ENCODE measurements around the gene APOA1. TPM values are rescaled to one million over a fixed set of nuclear protein-coding genes. Genes with fewer than 3 reads are reported as not detected.
"Not testable (repeated sequence)": the region's sequence is repeated elsewhere in the genome, so short reads cannot be mapped to it uniquely, and the experiment has no call there.

APOA1 gene
- total and polyA plus RNA-seq, 7 donors, result 0.30 to 4.9 (median 0.45) TPM; not detected in 1

DNA sequence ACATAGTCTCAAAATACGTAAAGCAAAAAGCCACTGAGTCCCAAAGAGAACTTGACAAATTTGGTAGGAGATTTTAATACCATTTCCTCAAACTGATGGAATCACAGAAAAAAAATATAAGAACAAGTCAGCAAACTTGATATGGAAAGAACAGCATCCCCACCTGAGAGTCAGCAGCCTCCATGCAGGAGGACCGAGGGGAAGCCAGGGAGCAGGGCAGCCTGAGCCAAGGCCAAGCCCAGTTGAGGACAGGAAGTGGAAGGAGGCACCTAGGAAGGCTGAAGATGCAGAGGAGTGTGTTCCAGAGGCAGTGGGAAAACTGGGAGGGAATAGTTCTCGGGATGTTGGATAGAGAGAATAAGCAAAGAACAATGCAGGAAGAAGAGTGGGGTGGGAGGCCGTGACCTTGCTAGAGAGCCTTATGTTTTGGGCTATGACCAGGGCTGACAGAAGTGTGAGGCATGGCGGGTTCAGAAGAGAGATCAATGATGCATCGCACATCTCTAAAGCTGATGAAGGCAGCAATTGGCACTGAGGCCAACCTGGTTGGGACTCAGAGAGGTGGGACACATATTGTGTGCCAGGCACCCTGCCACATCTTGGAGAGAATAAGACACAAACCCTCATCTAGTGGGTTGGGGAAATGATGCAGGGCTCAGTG is 29.7 kb downstream of the APOA1 start:
- ATAC-seq (no peak), DNase-seq (no peak)
- Histone ChIP-seq H3K4me3 (no peak overlapping the region), H3K9me3 (no peaks in the 10 kb centered on the region), H3K36me3 (ENCODE audit: insufficient read depth in 1 of 2, low read depth in 1 of 2) (no peaks in the 10 kb centered on the region), H3K27ac (no peak overlapping the region), H3K4me1 (no peaks in the 10 kb centered on the region), H3K27me3 (ENCODE audit: insufficient read depth in 3 of 3, low read length in 2 of 3) (no peaks in the 10 kb centered on the region)
- WGBS, 3 donors, result 90 to 93% (median 92%) methylated on average over 6 of the region's 6 CpGs
- intact Hi-C loops (cut with DNase I), result no loop called here
- TF ChIP-seq, protein P1, sequence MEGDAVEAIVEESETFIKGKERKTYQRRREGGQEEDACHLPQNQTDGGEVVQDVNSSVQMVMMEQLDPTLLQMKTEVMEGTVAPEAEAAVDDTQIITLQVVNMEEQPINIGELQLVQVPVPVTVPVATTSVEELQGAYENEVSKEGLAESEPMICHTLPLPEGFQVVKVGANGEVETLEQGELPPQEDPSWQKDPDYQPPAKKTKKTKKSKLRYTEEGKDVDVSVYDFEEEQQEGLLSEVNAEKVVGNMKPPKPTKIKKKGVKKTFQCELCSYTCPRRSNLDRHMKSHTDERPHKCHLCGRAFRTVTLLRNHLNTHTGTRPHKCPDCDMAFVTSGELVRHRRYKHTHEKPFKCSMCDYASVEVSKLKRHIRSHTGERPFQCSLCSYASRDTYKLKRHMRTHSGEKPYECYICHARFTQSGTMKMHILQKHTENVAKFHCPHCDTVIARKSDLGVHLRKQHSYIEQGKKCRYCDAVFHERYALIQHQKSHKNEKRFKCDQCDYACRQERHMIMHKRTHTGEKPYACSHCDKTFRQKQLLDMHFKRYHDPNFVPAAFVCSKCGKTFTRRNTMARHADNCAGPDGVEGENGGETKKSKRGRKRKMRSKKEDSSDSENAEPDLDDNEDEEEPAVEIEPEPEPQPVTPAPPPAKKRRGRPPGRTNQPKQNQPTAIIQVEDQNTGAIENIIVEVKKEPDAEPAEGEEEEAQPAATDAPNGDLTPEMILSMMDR (IDR thresholded peaks at IDR 0.05), result no peak

DNA sequence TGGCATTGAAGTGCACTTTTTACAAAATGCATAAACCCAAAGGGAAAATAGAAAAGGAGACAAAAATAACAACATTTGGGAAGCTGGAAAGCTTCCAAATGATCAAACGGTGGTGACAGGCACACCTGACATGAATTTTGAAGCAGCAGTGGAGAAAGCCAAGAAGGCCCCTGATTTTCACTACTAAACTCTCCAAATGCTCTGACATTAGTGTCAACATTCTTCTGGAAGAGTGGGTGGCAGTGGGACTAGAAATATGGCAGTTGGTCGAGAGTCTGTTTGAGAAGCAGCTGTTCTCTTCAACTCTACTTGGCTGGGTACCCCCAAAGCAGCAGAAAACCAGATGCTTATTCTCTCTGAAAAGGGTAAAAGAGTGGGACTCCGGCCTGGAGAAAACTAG is 33.4 kb downstream of the APOA1 start:
- ATAC-seq, result no peak
- Histone ChIP-seq H3K36me3 (ENCODE audit: insufficient read depth in 1 of 2, low read depth in 1 of 2) (no peaks in the 10 kb centered on the region), H3K27me3 (ENCODE audit: insufficient read depth in 3 of 3, low read length in 2 of 3) (no peaks in the 10 kb centered on the region), H3K4me3 (no peak overlapping the region), H3K27ac (no peak overlapping the region), H3K4me1 (no peaks in the 10 kb centered on the region), H3K9me3 (no peaks in the 10 kb centered on the region)
- DNase-seq, result no peak
- TF ChIP-seq, protein P1 (IDR thresholded peaks at IDR 0.05), result no peak
- intact Hi-C loops (cut with DNase I), result no loop called here
- WGBS, 3 donors, result 36 to 44% (median 38%) methylated on average over 3 of the region's 3 CpGs

DNA sequence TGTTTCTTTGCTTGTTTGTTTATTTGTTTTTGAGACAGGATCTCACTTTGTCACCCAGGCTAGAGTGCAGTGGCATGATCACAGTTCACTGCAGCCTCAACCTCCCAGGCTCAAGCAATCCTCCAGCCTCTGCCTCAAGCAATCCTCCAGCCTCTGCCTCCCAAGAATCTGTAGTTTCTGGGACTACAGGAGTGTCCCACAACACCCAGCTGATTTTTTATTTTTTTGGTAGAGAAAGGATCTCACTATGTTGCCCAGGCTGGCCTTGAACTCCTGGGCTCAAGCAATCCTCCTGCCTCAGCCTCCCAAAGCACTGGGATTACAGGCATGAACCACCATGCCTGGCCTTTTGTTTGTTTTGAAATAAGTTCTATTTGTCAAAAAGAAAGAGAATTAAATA is 35.8 kb downstream of the APOA1 start:
- ATAC-seq; H3K27ac ChIP-seq; intact Hi-C loops (cut with DNase I); H3K9me3 ChIP-seq; H3K27me3 ChIP-seq (ENCODE audit: insufficient read depth in 3 of 3, low read length in 2 of 3); H3K4me3 ChIP-seq; H3K4me1 ChIP-seq; DNase-seq; H3K36me3 ChIP-seq (ENCODE audit: insufficient read depth in 1 of 2, low read depth in 1 of 2): not testable (repeated sequence)

DNA sequence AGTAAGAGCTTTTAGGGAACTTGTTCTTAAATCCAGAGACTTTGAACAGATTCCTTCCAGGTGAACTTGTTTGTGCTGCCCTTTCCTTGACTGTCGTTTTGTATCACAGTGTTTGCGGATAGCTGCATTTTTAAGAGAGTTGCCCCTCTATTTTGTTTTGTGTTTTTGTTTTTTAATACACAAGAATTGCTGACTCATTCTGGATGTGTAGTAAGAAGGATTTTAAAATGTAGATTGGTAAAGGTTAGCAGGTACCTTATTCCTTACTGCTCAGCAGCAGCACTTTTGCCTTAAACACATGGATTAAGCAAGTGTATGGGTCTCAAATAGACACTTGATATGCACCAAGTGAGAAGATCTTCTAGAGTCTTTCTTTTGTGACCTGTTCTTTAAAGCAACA is 36.8 kb downstream of the APOA1 start:
- intact Hi-C loops (cut with DNase I), result no loop called here
- DNase-seq (no peak), ATAC-seq (no peak)
- Histone ChIP-seq H3K36me3 (ENCODE audit: insufficient read depth in 1 of 2, low read depth in 1 of 2) (no peaks in the 10 kb centered on the region), H3K9me3 (no peaks in the 10 kb centered on the region), H3K4me3 (no peak overlapping the region), H3K27ac (no peak overlapping the region), H3K4me1 (no peaks in the 10 kb centered on the region), H3K27me3 (ENCODE audit: insufficient read depth in 3 of 3, low read length in 2 of 3) (no peaks in the 10 kb centered on the region)
- WGBS, 3 donors, result 87 to 95% (median 93%) methylated on average over 2 of the region's 2 CpGs
- TF ChIP-seq, protein P1 (IDR thresholded peaks at IDR 0.05), result no peak

DNA sequence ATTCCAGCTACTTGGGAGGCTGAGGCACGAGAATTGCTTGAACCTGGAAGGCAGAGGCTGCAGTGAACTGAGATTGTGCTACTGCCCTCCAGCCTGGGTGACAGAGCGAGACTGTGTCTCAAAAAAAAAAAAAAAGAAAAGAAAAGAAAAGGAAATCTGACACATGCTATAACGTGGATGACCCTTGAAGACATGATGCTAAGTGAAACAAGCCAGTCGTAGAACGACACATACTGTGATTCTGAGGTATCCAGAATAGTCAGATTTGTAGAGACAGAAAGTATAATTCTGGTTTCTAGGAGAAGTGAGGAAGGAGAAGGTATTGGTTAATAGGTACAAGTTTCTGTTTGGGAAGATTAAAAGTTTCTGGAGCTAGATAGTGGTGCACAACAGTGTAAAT is 39.1 kb downstream of the APOA1 start:
- ATAC-seq (no peak), DNase-seq (no peak)
- Histone ChIP-seq H3K27me3 (ENCODE audit: insufficient read depth in 3 of 3, low read length in 2 of 3) (no peaks in the 10 kb centered on the region), H3K27ac (no peak overlapping the region), H3K36me3 (ENCODE audit: insufficient read depth in 1 of 2, low read depth in 1 of 2) (no peaks in the 10 kb centered on the region), H3K4me1 (no peaks in the 10 kb centered on the region), H3K9me3 (no peaks in the 10 kb centered on the region), H3K4me3 (no peak overlapping the region)
- intact Hi-C loops (cut with DNase I), result no loop called here
- WGBS, 3 donors, result 77 to 83% (median 82%) methylated on average over 5 of the region's 5 CpGs
- TF ChIP-seq, protein P1 (IDR thresholded peaks at IDR 0.05), result no peak
